HG03469 (cell line): Measurements from ENCODE around the gene ITPK1.

Experiments used
- ATAC-seq: cut with Tn5 transposase; IDR thresholded peaks from one replicate; pipeline ENCODE4 v1.9.1; 2021; ENCODE audit warnings: mild to moderate bottlenecking, moderate library complexity, moderate number of reproducible peaks; ENCODE audit not compliant: unreplicated experiment

The ITPK1 gene

GRCh38 chr14:93045965-93046704 lies 69.6 kb downstream of the ITPK1 start:
- no peak for ATAC-seq

- no peak for ATAC-seq
Observed at GRCh38 chr14:93045211-93045674, 70.5 kb downstream of the ITPK1 start.

- ATAC-seq: no peak
Observed at GRCh38 chr14:93044556-93044955, 71.2 kb downstream of the ITPK1 start.

GRCh38 chr14:93044121-93044520 lies 71.6 kb downstream of the ITPK1 start:
- ATAC-seq: no peak

GRCh38 chr14:93042968-93043940 lies 72.5 kb downstream of the ITPK1 start:
- no peak for ATAC-seq

- ATAC-seq: no peak
Observed at GRCh38 chr14:93041830-93042229, 73.9 kb downstream of the ITPK1 start.

- ATAC-seq: no peak
Observed at GRCh38 chr14:93040982-93041381, 74.7 kb downstream of the ITPK1 start.

- no peak for ATAC-seq
Observed at GRCh38 chr14:93040443-93040842, 75.3 kb downstream of the ITPK1 start.

GRCh38 chr14:93039649-93040315 lies 75.9 kb downstream of the ITPK1 start:
- no peak for ATAC-seq

- no peak for ATAC-seq
Observed at GRCh38 chr14:93037351-93037750, 78.4 kb downstream of the ITPK1 start.

GRCh38 chr14:93036652-93037345 lies 78.9 kb downstream of the ITPK1 start:
- no peak for ATAC-seq

- ATAC-seq: no peak
Observed at GRCh38 chr14:93035917-93036651, 79.6 kb downstream of the ITPK1 start.

GRCh38 chr14:93035585-93035916 lies 80.2 kb downstream of the ITPK1 start:
- ATAC-seq: no peak

- ATAC-seq: no peak
Observed at GRCh38 chr14:93034671-93034994, 81.1 kb downstream of the ITPK1 start.

GRCh38 chr14:93033983-93034670 lies 81.6 kb downstream of the ITPK1 start:
- ATAC-seq: no peak

GRCh38 chr14:93033084-93033982 lies 82.4 kb downstream of the ITPK1 start:
- ATAC-seq: no peak

- no peak for ATAC-seq
Observed at GRCh38 chr14:93032421-93032936, 83.2 kb downstream of the ITPK1 start.
